SKM-1 (cell line): ENCODE results near the gene BBLN.

Source experiments
- DNase-seq: peaks from one replicate; lab custom pipeline; 2025; ENCODE audit not compliant: unreplicated experiment; lab: John Stamatoyannopoulos, UW

Gene BBLN

GRCh38 chr9:128188209-128188608 lies 28.1 kb downstream of the BBLN start:
- DNase-seq = no peak

GRCh38 chr9:128190013-128190412 lies 29.9 kb downstream of the BBLN start:
- no peak for DNase-seq

GRCh38 chr9:128190516-128191405 lies 30.7 kb downstream of the BBLN start:
- no peak for DNase-seq

- peak; percentile 60 for DNase-seq
Measured at GRCh38 chr9:128191406-128192046, 31.5 kb downstream of the BBLN start, which contains the start of gene CIZ1. Gene CIZ1, minus strand, starts transcription at chr9:128191572. Its CDS starts 715 bp downstream, at chr9:128190857.

- DNase-seq = no peak
Measured at GRCh38 chr9:128192601-128193371, 32.7 kb downstream of the BBLN start.

- no peak for DNase-seq
Measured at GRCh38 chr9:128193469-128194096, 33.5 kb downstream of the BBLN start.

- DNase-seq = no peak
Measured at GRCh38 chr9:128201441-128202369, 41.6 kb downstream of the BBLN start.

GRCh38 chr9:128202648-128203023 lies 42.6 kb downstream of the BBLN start:
- DNase-seq = no peak

GRCh38 chr9:128203024-128203706 lies 43.1 kb downstream of the BBLN start, which contains the start of gene DNM1:
Gene DNM1, plus strand, starts transcription at chr9:128203379. Its CDS starts 92 bp downstream, at chr9:128203471.
- peak; percentile 35 for DNase-seq

GRCh38 chr9:128203707-128204551 lies 43.9 kb downstream of the BBLN start:
- DNase-seq = peak; percentile 72

GRCh38 chr9:128204858-128205257 lies 44.8 kb downstream of the BBLN start:
- no peak for DNase-seq

- DNase-seq = no peak
Measured at GRCh38 chr9:128205296-128205944, 45.4 kb downstream of the BBLN start.

- DNase-seq = no peak
Measured at GRCh38 chr9:128206484-128206883, 46.4 kb downstream of the BBLN start.

GRCh38 chr9:128206916-128207910 lies 47.1 kb downstream of the BBLN start:
- peak; percentile 22 for DNase-seq

GRCh38 chr9:128208386-128208785 lies 48.3 kb downstream of the BBLN start:
- no peak for DNase-seq

- DNase-seq = no peak
Measured at GRCh38 chr9:128208946-128209669, 49.0 kb downstream of the BBLN start.
